Glutamatergic neuron (in vitro differentiated cells): Measurements from ENCODE around the gene HS6ST1. TPM values are rescaled to one million over a fixed set of nuclear protein-coding genes. Genes with fewer than 3 reads are reported as not detected.

Experiments
- DNase-seq: peaks from one replicate; pipeline ENCODE4 v3.0.0; 2022
- H3K27ac Mint-ChIP-seq: one replicate; pipeline ENCODE4 v1.8.0; 2020; ENCODE audit warnings: mild to moderate bottlenecking, mixed read lengths, inconsistent platforms; ENCODE audit not compliant: unreplicated experiment
- H3K27me3 Mint-ChIP-seq: one replicate; pipeline ENCODE4 v1.8.0; 2020; ENCODE audit warnings: mild to moderate bottlenecking, moderate library complexity, mixed read lengths, inconsistent platforms; ENCODE audit not compliant: unreplicated experiment
- H3K36me3 Mint-ChIP-seq: one replicate; pipeline ENCODE4 v1.8.0; 2020; ENCODE audit warnings: mild to moderate bottlenecking, mixed read lengths, inconsistent platforms; ENCODE audit not compliant: unreplicated experiment
- H3K4me1 Mint-ChIP-seq: one replicate; pipeline ENCODE4 v1.8.0; 2020; ENCODE audit warnings: mild to moderate bottlenecking, low read depth, mixed read lengths, inconsistent platforms; ENCODE audit not compliant: unreplicated experiment
- H3K4me3 Mint-ChIP-seq: one replicate; pipeline ENCODE4 v1.8.0; 2020; ENCODE audit warnings: mild to moderate bottlenecking, mixed read lengths, inconsistent platforms; ENCODE audit not compliant: unreplicated experiment
- H3K9me3 Mint-ChIP-seq: one replicate; pipeline ENCODE4 v1.8.0; 2020; ENCODE audit warnings: mild to moderate bottlenecking, moderate library complexity, mixed read lengths, inconsistent platforms; ENCODE audit not compliant: unreplicated experiment
- CTCF ChIP-seq: fragments of 200-600 bp; sonication (generic); IDR thresholded peaks from one replicate; pipeline ENCODE4 v1.5.0; 2021; ENCODE audit not compliant: partially characterized antibody, unreplicated experiment
- total RNA-seq: library from RNA; stranded (reverse); fragmentation: NEBNext Ultra II Directional; extraction: Animal tissue kit (Norgen Biotek cat#: 25700); gene quantifications from one replicate; pipeline ENCODE4 v1.2.1, GENCODE V29; 2021; ENCODE audit not compliant: unreplicated experiment

The HS6ST1 gene
- total RNA-seq, 1 donor from 2014 or later = 173 TPM

GRCh38 chr2:128356127-128356526, 37.5 kb upstream of the HS6ST1 start:
- H3K27ac Mint-ChIP-seq = no peak overlapping the region
- peaks cover 3% of the 10 kb centered on the region for H3K27me3 Mint-ChIP-seq
- peaks cover 7% of the 10 kb centered on the region for H3K9me3 Mint-ChIP-seq
- H3K4me1 Mint-ChIP-seq = peaks cover 3% of the 10 kb centered on the region
- TF ChIP-seq CTCF = no peak
- H3K36me3 Mint-ChIP-seq = peaks cover 13% of the 10 kb centered on the region
- no peak for DNase-seq
- H3K4me3 Mint-ChIP-seq = no peak overlapping the region

GRCh38 chr2:128354726-128355470, 36.2 kb upstream of the HS6ST1 start:
- no peak for DNase-seq
- peaks cover 24% of the 10 kb centered on the region for H3K36me3 Mint-ChIP-seq
- H3K4me3 Mint-ChIP-seq = no peak overlapping the region
- peaks cover 3% of the 10 kb centered on the region for H3K27me3 Mint-ChIP-seq
- no peak for TF ChIP-seq CTCF
- H3K9me3 Mint-ChIP-seq = peaks cover 7% of the 10 kb centered on the region
- no peak overlapping the region for H3K27ac Mint-ChIP-seq
- H3K4me1 Mint-ChIP-seq = peaks cover under 1% of the 10 kb centered on the region

GRCh38 chr2:128354161-128354560, 35.5 kb upstream of the HS6ST1 start:
- TF ChIP-seq CTCF = no peak
- Mint-ChIP-seq H3K4me1 (no peaks in the 10 kb centered on the region), H3K27ac (no peak overlapping the region), H3K36me3 (peaks cover 24% of the 10 kb centered on the region), H3K27me3 (peaks cover 3% of the 10 kb centered on the region), H3K9me3 (peaks cover 8% of the 10 kb centered on the region), H3K4me3 (no peak overlapping the region)
- DNase-seq = no peak

GRCh38 chr2:128350736-128351135, 32.1 kb upstream of the HS6ST1 start:
- Mint-ChIP-seq H3K4me3 (no peak overlapping the region), H3K36me3 (peaks cover 24% of the 10 kb centered on the region), H3K4me1 (peaks cover 4% of the 10 kb centered on the region)

More at GRCh38 chr2:128350736-128351135, 32.1 kb upstream of the HS6ST1 start:
- TF ChIP-seq CTCF = no peak
- DNase-seq = no peak
- Mint-ChIP-seq H3K27ac (no peak overlapping the region), H3K9me3 (peaks cover 7% of the 10 kb centered on the region), H3K27me3 (peaks cover 11% of the 10 kb centered on the region)
